ENCODE measurements around the gene LAMTOR4. TPM values are rescaled to one million over a fixed set of nuclear protein-coding genes. Genes with fewer than 3 reads are reported as not detected.
"Not testable (repeated sequence)": the region's sequence is repeated elsewhere in the genome, so short reads cannot be mapped to it uniquely, and the experiment has no call there.

Gene LAMTOR4
- total RNA-seq, 1 experiment from 2014 or later: 54.8 TPM

GRCh38 chr7:100119072-100119969 is 29.4 kb upstream of the LAMTOR4 start, which contains the start of the genes CNPY4 and TAF6:
CNPY4 (plus strand) TSS chr7:100119634; CDS start chr7:100119745, 111 bp downstream.
TAF6 (minus strand) TSS chr7:100119358; CDS start chr7:100114209, 5,149 bp downstream.
- DNase-seq: peak; percentile 86
- H3K9me3 ChIP-seq: no peaks in the 10 kb centered on the region
- H3K36me3 ChIP-seq: no peaks in the 10 kb centered on the region
- no peaks in the 10 kb centered on the region for H3K27me3 ChIP-seq
- peak within 1 kb of the TSS; percentile 78 for H3K4me3 ChIP-seq

GRCh38 chr7:100119970-100120732 is 28.6 kb upstream of the LAMTOR4 start:
- DNase-seq: peak; percentile 55

GRCh38 chr7:100120733-100121036 is 28.0 kb upstream of the LAMTOR4 start:
- no peaks in the 10 kb centered on the region for H3K9me3 ChIP-seq
- no peak for DNase-seq
- peak overlapping the region; percentile 78 for H3K4me3 ChIP-seq
- H3K36me3 ChIP-seq: no peaks in the 10 kb centered on the region; the same call in 1 of the 2 replicates
- H3K27me3 ChIP-seq: no peaks in the 10 kb centered on the region

More at GRCh38 chr7:100119970-100120732, 28.6 kb upstream of the LAMTOR4 start:
- H3K36me3 ChIP-seq: no peaks in the 10 kb centered on the region
- H3K4me3 ChIP-seq: peak overlapping the region; percentile 78
- H3K9me3 ChIP-seq: no peaks in the 10 kb centered on the region
- H3K27me3 ChIP-seq: no peaks in the 10 kb centered on the region

GRCh38 chr7:100122067-100122466 is 26.7 kb upstream of the LAMTOR4 start:
- H3K4me3 ChIP-seq: no peak overlapping the region
- H3K9me3 ChIP-seq: no peaks in the 10 kb centered on the region
- no peaks in the 10 kb centered on the region for H3K27me3 ChIP-seq
- no peaks in the 10 kb centered on the region; the same call in 1 of the 2 replicates for H3K36me3 ChIP-seq
- DNase-seq: no peak

- no peaks in the 10 kb centered on the region for H3K27me3 ChIP-seq
- no peaks in the 10 kb centered on the region for H3K9me3 ChIP-seq
- H3K36me3 ChIP-seq: no peaks in the 10 kb centered on the region; the same call in 1 of the 2 replicates
- H3K4me3 ChIP-seq: no peak overlapping the region
- no peak for DNase-seq
These were observed 26.1 kb upstream of the LAMTOR4 start for GRCh38 chr7:100122568-100122967.

GRCh38 chr7:100124301-100125230 is 24.2 kb upstream of the LAMTOR4 start:
- no peak overlapping the region for H3K4me3 ChIP-seq
- no peaks in the 10 kb centered on the region; the same call in 1 of the 2 replicates for H3K36me3 ChIP-seq
- H3K9me3 ChIP-seq: no peaks in the 10 kb centered on the region
- no peaks in the 10 kb centered on the region for H3K27me3 ChIP-seq
- DNase-seq: no peak

- Histone ChIP-seq H3K27me3 (no peaks in the 10 kb centered on the region), H3K4me3 (peak overlapping the region; percentile 84)
These were observed 22.3 kb upstream of the LAMTOR4 start for GRCh38 chr7:100126239-100126930.

GRCh38 chr7:100126931-100127865 is 21.5 kb upstream of the LAMTOR4 start, which contains the start of gene MBLAC1:
MBLAC1 (plus strand) TSS chr7:100126967; CDS start chr7:100127396, 429 bp downstream.
- Histone ChIP-seq H3K4me3 (peak within 1 kb of the TSS; percentile 84), H3K27me3 (no peaks in the 10 kb centered on the region), H3K36me3 (no peaks in the 10 kb centered on the region; the same call in 1 of the 2 replicates), H3K9me3 (no peaks in the 10 kb centered on the region)
- DNase-seq: peak; percentile 81

More at GRCh38 chr7:100126239-100126930, 22.3 kb upstream of the LAMTOR4 start:
- no peaks in the 10 kb centered on the region for H3K9me3 ChIP-seq
- H3K36me3 ChIP-seq: no peaks in the 10 kb centered on the region; the same call in 1 of the 2 replicates
- DNase-seq: no peak

GRCh38 chr7:100127866-100128636 is 20.7 kb upstream of the LAMTOR4 start:
- no peak for DNase-seq
- no peaks in the 10 kb centered on the region for H3K9me3 ChIP-seq
- H3K36me3 ChIP-seq: no peaks in the 10 kb centered on the region; the same call in 1 of the 2 replicates
- H3K4me3 ChIP-seq: peak overlapping the region; percentile 84
- no peaks in the 10 kb centered on the region for H3K27me3 ChIP-seq

- no peak for DNase-seq
- H3K27me3 ChIP-seq: no peaks in the 10 kb centered on the region
- H3K9me3 ChIP-seq: no peaks in the 10 kb centered on the region
- no peaks in the 10 kb centered on the region; the same call in 1 of the 2 replicates for H3K36me3 ChIP-seq
- no peak overlapping the region for H3K4me3 ChIP-seq
These were observed 20.1 kb upstream of the LAMTOR4 start for GRCh38 chr7:100128637-100128963.

GRCh38 chr7:100130220-100130607 is 18.5 kb upstream of the LAMTOR4 start:
- H3K27me3 ChIP-seq, H3K36me3 ChIP-seq, H3K9me3 ChIP-seq, DNase-seq, H3K4me3 ChIP-seq: not testable (repeated sequence)

- H3K27me3 ChIP-seq: no peaks in the 10 kb centered on the region
- H3K4me3 ChIP-seq: no peak overlapping the region
- no peaks in the 10 kb centered on the region for H3K36me3 ChIP-seq
- no peaks in the 10 kb centered on the region for H3K9me3 ChIP-seq
- peak; percentile 39 for DNase-seq
These were observed 17.9 kb upstream of the LAMTOR4 start for GRCh38 chr7:100130608-100131453.

GRCh38 chr7:100132126-100132525 is 16.6 kb upstream of the LAMTOR4 start:
- Histone ChIP-seq H3K36me3 (no peaks in the 10 kb centered on the region), H3K9me3 (no peaks in the 10 kb centered on the region), H3K27me3 (no peaks in the 10 kb centered on the region), H3K4me3 (no peak overlapping the region)
- DNase-seq: no peak
